Measurements from ENCODE around the gene KDM1A. TPM values are rescaled to one million over a fixed set of nuclear protein-coding genes. Genes with fewer than 3 reads are reported as not detected.

The KDM1A gene
- total and polyA plus RNA-seq, 10 of the 15 experiments (the other 5 are each of a cell fraction or from before 2014, with no cell fraction given) = 39.2 to 118 (median 98.9) TPM

- POLR2A ChIA-PET = no interaction called here
- no peaks in the 10 kb centered on the region for H3K9me3 ChIP-seq (replicated peaks; ENCODE audit: control insufficient read depth, insufficient read depth, low read length)
- no peak overlapping the region for H3K4me2 ChIP-seq (ENCODE audit: control insufficient read depth, insufficient read depth)
- FAIRE-seq = no peak
- no peak overlapping the region for H3K27ac ChIP-seq (ENCODE audit: control insufficient read depth, insufficient read depth)
- SMC1A ChIA-PET (ENCODE audit: uncharacterized antibody, unreplicated experiment) = no interaction called here
- RAD21 ChIA-PET (ENCODE audit: unreplicated experiment) = no interaction called here
- DNase-seq (ENCODE audit: low read depth, low spot score) = no peak
- CTCF ChIA-PET = interaction anchor here (1.0 to 2.1 kb wide), 3 partner anchors 50 to 111 kb away, joined by 3 to 5 read pairs (median 3); no protein-coding TSS in a partner anchor
- peaks cover 9 to 42% of the 10 kb centered on the region in 2 experiments for H3K36me3 ChIP-seq (ENCODE audit: control insufficient read depth in 2 of 2, insufficient read depth in 2 of 2, low read length in 1 of 2)
- no peaks in the 10 kb centered on the region for H3K79me2 ChIP-seq (ENCODE audit: control insufficient read depth, insufficient read depth, low read length)
- no peak overlapping the region for H3K9ac ChIP-seq (ENCODE audit: control insufficient read depth, insufficient read depth, low read length)
- no peak overlapping the region for H2AFZ ChIP-seq (ENCODE audit: control insufficient read depth, low read depth, low read length)
- no peaks in the 10 kb centered on the region for H4K20me1 ChIP-seq (ENCODE audit: control insufficient read depth, insufficient read depth)
- H3K4me3 ChIP-seq = no peak overlapping the region
- no peaks in the 10 kb centered on the region for H3K4me1 ChIP-seq (ENCODE audit: control insufficient read depth, insufficient read depth, low read length)
- in situ Hi-C loops (cut with MboI) = no loop called here
- intact Hi-C loops (cut with micrococcal nuclease; ENCODE audit: unreplicated experiment) = no loop called here
- no peaks in the 10 kb centered on the region for H3K27me3 ChIP-seq (replicated peaks in 1 of 2; ENCODE audit: control insufficient read depth in 2 of 2, insufficient read depth in 2 of 2, low read length in 1 of 2)
- ATAC-seq = no peak
- BruUV-seq (replicated peaks) = no TSS peak
- TF ChIP-seq IRF5 (IDR thresholded peaks at IDR 0.05; ENCODE audit: borderline replicate concordance) (no peak), BHLHE40 (IDR thresholded peaks at IDR 0.05; ENCODE audit: borderline replicate concordance in 1 of 2, low read depth in 2 of 2, low read length in 1 of 2) (no peak), CHD4 (IDR thresholded peaks at IDR 0.05) (no peak), NRF1 (conservative IDR thresholded peaks at IDR 0.05; ENCODE audit: low read depth, low read length) (no peak), RCOR1 (conservative IDR thresholded peaks at IDR 0.05; ENCODE audit: low read depth, low read length) (no peak), SMC3 (IDR thresholded peaks at IDR 0.05; ENCODE audit: borderline replicate concordance, low read length) (no peak), PAX5 (IDR thresholded peaks at IDR 0.05; ENCODE audit: borderline replicate concordance, low read depth, low read length) (no peak), MEF2B (IDR thresholded peaks at IDR 0.05; ENCODE audit: partially characterized antibody, poor library complexity, severe bottlenecking) (no peak), BCLAF1 (IDR thresholded peaks at IDR 0.05) (no peak), NKRF (conservative IDR thresholded peaks at IDR 0.05) (no peak), ZNF687 (IDR thresholded peaks at IDR 0.05) (no peak)
Measured at GRCh38 chr1:23074012-23074411, 54.7 kb downstream of the KDM1A start.

All from GM12878 (cell line).